Upper lobe of left lung (tissue), 6 donors: ENCODE results near the gene MYO18B. TPM values are rescaled to one million over a fixed set of nuclear protein-coding genes. Genes with fewer than 3 reads are reported as not detected.
"Not testable (repeated sequence)": the region's sequence is repeated elsewhere in the genome, so short reads cannot be mapped to it uniquely, and the experiment has no call there.

Source experiments
- ATAC-seq, 2 donors: fragments of 200-7000 bp; cut with Tn5 transposase; one replicate each; pipeline ENCODE4 v1.9.1; 2022; ENCODE audit warnings: mild to moderate bottlenecking in 2 of 2, moderate library complexity in 2 of 2; ENCODE audit not compliant: low FRiP score in 2 of 2
- DNase-seq, 2 donors: peaks; one replicate each; pipeline ENCODE4 v3.0.0-alpha.2; 2019 to 2020
- H3K27ac ChIP-seq, 4 donors: fragments of 200-600 bp; sonication (generic); one replicate each; pipeline ENCODE4 v1.5.1; 2016 to 2019
- H3K27me3 ChIP-seq, 4 donors: fragments of 200-600 bp; sonication (generic); one replicate each; pipeline ENCODE4 v1.5.1; 2017 to 2019
- H3K36me3 ChIP-seq, 4 donors: fragments of 200-600 bp; sonication (generic); one replicate each; pipeline ENCODE4 v1.5.1; 2016 to 2019
- H3K4me1 ChIP-seq, 4 donors: fragments of 200-600 bp; sonication (generic); one replicate each; pipeline ENCODE4 v1.5.1; 2018 to 2019
- H3K4me3 ChIP-seq, 4 donors: fragments of 200-600 bp; sonication (generic); one replicate each; pipeline ENCODE4 v1.5.1; 2017 to 2019; ENCODE audit warnings: mild to moderate bottlenecking in 2 of 4, moderate library complexity in 1 of 4
- H3K9me3 ChIP-seq, 4 donors: fragments of 200-600 bp; sonication (generic); one replicate each; pipeline ENCODE4 v1.5.1; 2018 to 2019
- CTCF ChIP-seq, 6 experiments: fragments of 450-650 bp in 4 of 6; fragments of 200-600 bp in 2 of 6; sonication (generic) in 2 of 6; IDR thresholded peaks; one replicate each; pipeline ENCODE4 v1.5.1; 2016 to 2019; ENCODE audit warnings: antibody characterized with exemption in 6 of 6
- EP300 ChIP-seq, 4 donors: sonication (generic); formaldehyde crosslinking; IDR thresholded peaks; one replicate each; pipeline ENCODE4 v1.5.1; 2017; ENCODE audit warnings: antibody characterized with exemption in 4 of 4, control low read depth in 2 of 4
- POLR2A ChIP-seq, 4 donors: fragments of 450-650 bp; IDR thresholded peaks; one replicate each; pipeline ENCODE4 v1.5.1; 2016 to 2017; ENCODE audit warnings: antibody characterized with exemption in 4 of 4, mild to moderate bottlenecking in 2 of 4
- POLR2AphosphoS5 ChIP-seq, 2 donors: sonication (generic); formaldehyde crosslinking; IDR thresholded peaks; one replicate each; pipeline ENCODE4 v1.5.1; 2017; ENCODE audit warnings: antibody characterized with exemption in 2 of 2
- WGBS, 2 donors: methylation state at CpG; one replicate each; pipeline ENCODE4 v1.1.5; 2017 to 2018; 5-methylcytosine and 5-hydroxymethylcytosine counted together
- total RNA-seq, 6 donors: library from RNA; depleted of rRNA in 4 of 6; stranded (reverse); fragments of >200 nt in 4 of 6; gene quantifications; one replicate each; pipeline versions ENCODE4 v1.1.0 to v1.2.1, GENCODE V29; 2016 to 2021
- donor health status: DM: no; HTN: no; CAD: no; lungs with moderate emphysema.
- donor health status: DM: no; HTN: yes; CAD: no; lungs with severe emphysema.

MYO18B gene
- total RNA-seq, 6 donors from 2014 or later = 0.09 to 1.3 (median 0.17) TPM; not detected in 3

DNA sequence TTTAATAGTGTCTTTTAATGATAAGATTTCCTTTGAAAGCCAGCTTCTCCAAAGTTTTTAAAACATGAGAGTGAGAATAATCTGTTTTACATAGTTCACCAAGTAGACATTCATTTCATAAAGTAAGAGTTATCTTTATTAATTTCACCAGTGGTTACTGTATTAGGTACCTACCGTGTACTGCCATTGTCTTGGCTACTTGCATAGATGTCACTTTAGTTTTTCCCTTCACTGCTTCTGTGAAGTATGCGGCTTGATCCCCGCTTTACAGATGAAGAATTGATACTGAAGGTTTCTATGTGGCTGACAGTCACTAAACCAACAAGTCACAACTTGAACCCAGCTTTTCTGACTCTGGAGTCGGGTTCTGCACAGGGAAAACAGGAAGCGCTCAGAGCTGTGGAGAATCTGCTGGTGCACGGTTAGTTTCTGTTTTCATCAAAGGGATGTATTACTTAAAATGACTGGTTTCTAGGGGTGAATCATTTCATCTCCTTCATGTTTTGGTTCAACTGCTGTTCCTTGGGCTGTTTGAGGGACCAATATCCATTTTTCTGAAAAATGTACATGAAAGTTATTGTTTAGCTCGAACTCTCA is 39.3 kb upstream of the MYO18B start:
- Histone ChIP-seq H3K27ac (no peak overlapping the region), H3K27me3 (no peaks in the 10 kb centered on the region), H3K4me3 (no peak overlapping the region), H3K36me3 (peaks cover 0 to 10% (median 4%) of the 10 kb centered on the region in 4 donors), H3K9me3 (no peaks in the 10 kb centered on the region), H3K4me1 (no peaks in the 10 kb centered on the region)
- 73 to 77% methylated on average over 7 of the region's 7 CpGs for WGBS, 2 donors
- no peak for DNase-seq
- TF ChIP-seq POLR2AphosphoS5 (IDR thresholded peaks at IDR 0.05) = no peak
- TF ChIP-seq CTCF (IDR thresholded peaks at IDR 0.05) = no peak
- TF ChIP-seq EP300 (IDR thresholded peaks at IDR 0.05) = no peak
- no peak for TF ChIP-seq POLR2A (IDR thresholded peaks at IDR 0.05)
- ATAC-seq = no peak

DNA sequence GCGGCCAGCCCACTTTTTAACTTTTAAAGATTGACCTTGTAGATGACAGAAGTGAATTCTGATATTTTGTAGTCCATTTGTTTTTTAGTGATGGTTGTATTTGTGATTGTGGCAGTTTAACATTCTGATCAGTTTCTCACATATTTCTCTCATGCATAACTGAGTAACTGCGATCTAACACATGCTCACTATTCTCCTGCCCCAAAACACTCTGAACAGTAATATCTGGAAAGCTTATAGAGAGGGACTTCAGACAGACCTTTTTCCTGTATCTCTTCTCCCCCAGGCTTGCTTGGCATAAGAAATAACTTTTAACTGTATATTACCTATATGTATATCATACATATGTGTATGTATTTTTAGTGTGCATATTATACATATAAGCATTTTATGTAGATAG is 37.3 kb upstream of the MYO18B start:
- H3K36me3 ChIP-seq = peaks cover 0 to 12% (median 4%) of the 10 kb centered on the region in 4 donors
- ATAC-seq = no peak

GRCh38 chr22:25706197-25706596 is 35.8 kb upstream of the MYO18B start:
- no peak for DNase-seq
- 84 to 89% methylated on average over 5 of the region's 5 CpGs for WGBS, 2 donors
- Histone ChIP-seq H3K4me3 (no peak overlapping the region), H3K27ac (no peak overlapping the region), H3K36me3 (peaks cover 0 to 16% (median 4%) of the 10 kb centered on the region in 4 donors), H3K27me3 (no peaks in the 10 kb centered on the region), H3K4me1 (no peaks in the 10 kb centered on the region), H3K9me3 (no peaks in the 10 kb centered on the region)
- ATAC-seq = no peak
- TF ChIP-seq POLR2A (IDR thresholded peaks at IDR 0.05) (no peak), EP300 (IDR thresholded peaks at IDR 0.05) (no peak), CTCF (IDR thresholded peaks at IDR 0.05) (no peak), POLR2AphosphoS5 (IDR thresholded peaks at IDR 0.05) (no peak)

More for the DNA sequence above, 37.3 kb upstream of the MYO18B start:
- H3K27ac ChIP-seq = no peak overlapping the region
- TF ChIP-seq POLR2A (IDR thresholded peaks at IDR 0.05) (no peak), POLR2AphosphoS5 (IDR thresholded peaks at IDR 0.05) (no peak), EP300 (IDR thresholded peaks at IDR 0.05) (no peak), CTCF (IDR thresholded peaks at IDR 0.05) (no peak)
- no peaks in the 10 kb centered on the region for H3K9me3 ChIP-seq
- no peaks in the 10 kb centered on the region for H3K4me1 ChIP-seq
- WGBS, 2 donors = 95 to 97% methylated on average over 2 of the region's 2 CpGs
- H3K4me3 ChIP-seq = no peak overlapping the region
- no peak for DNase-seq
- H3K27me3 ChIP-seq = no peaks in the 10 kb centered on the region

- ATAC-seq, DNase-seq, H3K27ac ChIP-seq, H3K4me1 ChIP-seq, H3K27me3 ChIP-seq, H3K4me3 ChIP-seq, H3K9me3 ChIP-seq: not testable (repeated sequence)
- 85 to 90% methylated on average over 6 of the region's 6 CpGs for WGBS, 2 donors
- peaks cover 0 to 23% (median 4%) of the 10 kb centered on the region in 4 donors for H3K36me3 ChIP-seq
Observed at GRCh38 chr22:25708430-25708829, 33.6 kb upstream of the MYO18B start.

DNA sequence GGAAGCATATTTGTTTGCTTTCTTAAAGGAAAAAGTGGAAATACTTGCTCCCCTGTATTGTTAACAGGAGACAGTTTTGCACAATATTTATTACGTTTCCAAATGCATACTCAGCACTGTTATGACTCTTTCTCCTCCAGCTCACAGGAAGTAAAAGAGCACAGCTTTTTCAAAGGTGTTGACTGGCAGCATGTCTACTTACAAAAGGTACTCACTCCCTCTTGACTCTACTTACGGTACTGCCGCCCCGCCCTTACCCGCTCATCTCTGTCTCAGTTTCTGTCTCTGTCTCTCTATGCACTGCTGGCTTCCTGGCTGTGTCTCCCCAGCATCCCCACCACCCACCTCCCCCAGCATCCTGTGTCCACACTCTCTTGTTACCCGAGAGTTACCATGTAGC is 32.2 kb upstream of the MYO18B start:
- Histone ChIP-seq H3K27ac (no peak overlapping the region), H3K36me3 (peaks cover 0 to 19% (median 3%) of the 10 kb centered on the region in 4 donors), H3K4me1 (no peaks in the 10 kb centered on the region), H3K9me3 (no peaks in the 10 kb centered on the region), H3K4me3 (no peak overlapping the region), H3K27me3 (no peaks in the 10 kb centered on the region)
- DNase-seq (no peak), ATAC-seq (no peak)
- TF ChIP-seq CTCF (IDR thresholded peaks at IDR 0.05) (no peak), POLR2AphosphoS5 (IDR thresholded peaks at IDR 0.05) (no peak), EP300 (IDR thresholded peaks at IDR 0.05) (no peak), POLR2A (IDR thresholded peaks at IDR 0.05) (no peak)
- WGBS, 2 donors = 76 to 81% methylated on average over 6 of the region's 6 CpGs
